Spleen (tissue), 7 donors: Measurements from ENCODE around the gene MADD.

Experiments used
- POLR2A ChIP-seq, 3 donors: fragments of 450-650 bp; IDR thresholded peaks; one replicate each; pipeline ENCODE4 v1.5.1; 2017; ENCODE audit warnings: antibody characterized with exemption in 3 of 3, mild to moderate bottlenecking in 1 of 3
- POLR2AphosphoS5 ChIP-seq, 3 donors: sonication (generic); formaldehyde crosslinking; IDR thresholded peaks; one replicate each; pipeline ENCODE4 v1.5.1; 2017; ENCODE audit warnings: antibody characterized with exemption in 3 of 3
- TF ChIP-seq, protein P1 (sequence below), 11 experiments: fragments of 200-600 bp in 7 of 11; fragments of 450-650 bp in 4 of 11; sonication (generic) in 4 of 11; IDR thresholded peaks in 8 of 11; conservative IDR thresholded peaks in 3 of 11; 1 replicate in 7 of 11; 2 replicates in 4 of 11; pipeline versions ENCODE4 v1.4.0 to v1.8.0; 2016 to 2021; ENCODE audit warnings: antibody characterized with exemption in 11 of 11, inconsistent platforms in 4 of 11, mild to moderate bottlenecking in 1 of 11
- donor health status: DM: no; HTN: no; CAD: no; lungs with moderate emphysema.
- donor health status: DM: no; HTN: no; CAD: no.
- donor health status: DM: no; HTN: no; CAD: no.

DNA sequence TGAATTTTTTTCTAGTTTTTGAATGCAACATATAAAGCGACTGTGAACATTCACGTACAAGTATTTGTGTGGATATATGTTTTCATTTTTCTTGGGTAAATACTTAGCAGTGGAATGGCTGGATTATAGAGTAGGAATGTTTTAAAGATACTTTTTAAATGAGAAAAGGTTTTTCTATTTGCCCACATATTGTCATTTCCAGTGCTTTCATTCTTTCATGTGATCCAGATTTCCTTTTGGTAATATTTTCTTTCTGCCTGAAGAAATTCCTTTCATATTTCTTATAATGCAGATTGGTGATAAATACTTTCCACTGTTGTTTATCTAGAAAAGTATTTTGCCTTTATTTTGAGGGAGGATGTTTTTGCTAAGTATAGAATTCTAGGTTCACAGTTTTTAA is 47.2 kb upstream of the MADD start:
- TF ChIP-seq, protein P1, sequence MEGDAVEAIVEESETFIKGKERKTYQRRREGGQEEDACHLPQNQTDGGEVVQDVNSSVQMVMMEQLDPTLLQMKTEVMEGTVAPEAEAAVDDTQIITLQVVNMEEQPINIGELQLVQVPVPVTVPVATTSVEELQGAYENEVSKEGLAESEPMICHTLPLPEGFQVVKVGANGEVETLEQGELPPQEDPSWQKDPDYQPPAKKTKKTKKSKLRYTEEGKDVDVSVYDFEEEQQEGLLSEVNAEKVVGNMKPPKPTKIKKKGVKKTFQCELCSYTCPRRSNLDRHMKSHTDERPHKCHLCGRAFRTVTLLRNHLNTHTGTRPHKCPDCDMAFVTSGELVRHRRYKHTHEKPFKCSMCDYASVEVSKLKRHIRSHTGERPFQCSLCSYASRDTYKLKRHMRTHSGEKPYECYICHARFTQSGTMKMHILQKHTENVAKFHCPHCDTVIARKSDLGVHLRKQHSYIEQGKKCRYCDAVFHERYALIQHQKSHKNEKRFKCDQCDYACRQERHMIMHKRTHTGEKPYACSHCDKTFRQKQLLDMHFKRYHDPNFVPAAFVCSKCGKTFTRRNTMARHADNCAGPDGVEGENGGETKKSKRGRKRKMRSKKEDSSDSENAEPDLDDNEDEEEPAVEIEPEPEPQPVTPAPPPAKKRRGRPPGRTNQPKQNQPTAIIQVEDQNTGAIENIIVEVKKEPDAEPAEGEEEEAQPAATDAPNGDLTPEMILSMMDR (IDR thresholded peaks at IDR 0.05 in 8 of 11, conservative IDR thresholded peaks at IDR 0.05 in 3 of 11) = no peak
- TF ChIP-seq POLR2A (IDR thresholded peaks at IDR 0.05) (no peak), POLR2AphosphoS5 (IDR thresholded peaks at IDR 0.05) (no peak)
